Memory B cell (primary cell): Measurements from ENCODE around the gene SEZ6L.

Source experiments
- ATAC-seq: fragments of 150-1000 bp; cut with Tn5 transposase; 2 replicates; pipeline ENCODE4 v1.10.0; 2021; ENCODE audit warnings: low read depth, mild to moderate bottlenecking, moderate library complexity
- DNase-seq, 2 donors: peaks; one replicate each; pipeline ENCODE4 v3.0.0; 2022; ENCODE audit warnings: low spot score in 2 of 2
- H3K27ac Mint-ChIP-seq: one replicate; pipeline ENCODE4 v1.8.0; 2022; ENCODE audit warnings: mild to moderate bottlenecking, moderate library complexity, mixed read lengths
- H3K27me3 Mint-ChIP-seq: one replicate; pipeline ENCODE4 v1.8.0; 2022; ENCODE audit warnings: mixed read lengths
- H3K36me3 Mint-ChIP-seq: one replicate; pipeline ENCODE4 v1.8.0; 2022; ENCODE audit warnings: mild to moderate bottlenecking, mixed read lengths
- H3K4me1 Mint-ChIP-seq: one replicate; pipeline ENCODE4 v1.8.0; 2022; ENCODE audit warnings: mixed read lengths
- H3K4me3 Mint-ChIP-seq: one replicate; pipeline ENCODE4 v1.8.0; 2022; ENCODE audit warnings: mild to moderate bottlenecking, moderate library complexity, mixed read lengths
- H3K9me3 Mint-ChIP-seq: one replicate; pipeline ENCODE4 v1.8.0; 2022; ENCODE audit warnings: mixed read lengths

Gene SEZ6L

GRCh38 chr22:26308467-26308866 lies 139.2 kb downstream of the SEZ6L start:
- Mint-ChIP-seq H3K4me1 (no peaks in the 10 kb centered on the region), H3K36me3 (no peaks in the 10 kb centered on the region), H3K9me3 (peaks cover 2% of the 10 kb centered on the region), H3K27me3 (peaks cover 17% of the 10 kb centered on the region), H3K4me3 (no peak overlapping the region), H3K27ac (no peak overlapping the region)
- ATAC-seq (no peak), DNase-seq (no peak)

GRCh38 chr22:26310616-26311015 lies 141.4 kb downstream of the SEZ6L start:
- peaks cover 23% of the 10 kb centered on the region for H3K27me3 Mint-ChIP-seq
- ATAC-seq = no peak
- no peak overlapping the region for H3K27ac Mint-ChIP-seq
- H3K9me3 Mint-ChIP-seq = peaks cover 4% of the 10 kb centered on the region
- no peak for DNase-seq
- H3K36me3 Mint-ChIP-seq = no peaks in the 10 kb centered on the region
- H3K4me3 Mint-ChIP-seq = no peak overlapping the region
- no peaks in the 10 kb centered on the region for H3K4me1 Mint-ChIP-seq

DNA sequence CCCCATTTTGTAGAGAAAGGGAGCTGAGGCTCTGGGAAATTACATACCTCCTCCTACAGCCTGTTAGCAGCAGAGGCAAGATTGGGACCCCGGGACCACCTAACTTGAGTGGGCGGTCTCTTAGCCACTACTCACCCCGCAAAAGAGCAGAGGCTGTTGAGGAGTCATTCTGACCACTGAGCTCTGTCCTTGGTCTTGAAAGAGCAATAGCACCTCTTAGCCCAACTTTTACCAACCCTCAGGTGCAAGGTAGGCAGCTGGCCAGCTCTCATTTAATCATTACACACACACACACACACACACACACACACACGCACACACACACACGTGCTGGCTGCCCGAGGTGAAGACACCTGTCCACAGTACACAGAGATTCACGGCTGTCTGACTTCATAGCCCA lies 144.0 kb downstream of the SEZ6L start:
- H3K27me3 Mint-ChIP-seq = peaks cover 22% of the 10 kb centered on the region
- H3K36me3 Mint-ChIP-seq = no peaks in the 10 kb centered on the region
- no peaks in the 10 kb centered on the region for H3K4me1 Mint-ChIP-seq
- ATAC-seq = no peak
- no peak for DNase-seq
- H3K9me3 Mint-ChIP-seq = peaks cover 2% of the 10 kb centered on the region
- no peak overlapping the region for H3K4me3 Mint-ChIP-seq
- no peak overlapping the region for H3K27ac Mint-ChIP-seq

GRCh38 chr22:26314171-26314570 lies 144.9 kb downstream of the SEZ6L start:
- H3K4me1 Mint-ChIP-seq = no peaks in the 10 kb centered on the region
- H3K4me3 Mint-ChIP-seq = no peak overlapping the region
- peaks cover 2% of the 10 kb centered on the region for H3K9me3 Mint-ChIP-seq
- ATAC-seq (no peak), DNase-seq (no peak)
- H3K27ac Mint-ChIP-seq = no peak overlapping the region
- H3K36me3 Mint-ChIP-seq = no peaks in the 10 kb centered on the region
- H3K27me3 Mint-ChIP-seq = peaks cover 22% of the 10 kb centered on the region

- no peak overlapping the region for H3K27ac Mint-ChIP-seq
- no peak overlapping the region for H3K4me3 Mint-ChIP-seq
- H3K4me1 Mint-ChIP-seq = no peaks in the 10 kb centered on the region
- H3K36me3 Mint-ChIP-seq = no peaks in the 10 kb centered on the region
- DNase-seq = no peak
- H3K27me3 Mint-ChIP-seq = peaks cover 23% of the 10 kb centered on the region
- no peak for ATAC-seq
- H3K9me3 Mint-ChIP-seq = peaks cover 2% of the 10 kb centered on the region
Observed at GRCh38 chr22:26314656-26315055, 145.4 kb downstream of the SEZ6L start.

- Mint-ChIP-seq H3K27ac (no peak overlapping the region), H3K9me3 (peaks cover 2% of the 10 kb centered on the region), H3K27me3 (peaks cover 19% of the 10 kb centered on the region), H3K4me1 (no peaks in the 10 kb centered on the region), H3K4me3 (no peak overlapping the region), H3K36me3 (no peaks in the 10 kb centered on the region)
- ATAC-seq (no peak), DNase-seq (no peak)
Observed at GRCh38 chr22:26316732-26317285, 147.5 kb downstream of the SEZ6L start.

DNA sequence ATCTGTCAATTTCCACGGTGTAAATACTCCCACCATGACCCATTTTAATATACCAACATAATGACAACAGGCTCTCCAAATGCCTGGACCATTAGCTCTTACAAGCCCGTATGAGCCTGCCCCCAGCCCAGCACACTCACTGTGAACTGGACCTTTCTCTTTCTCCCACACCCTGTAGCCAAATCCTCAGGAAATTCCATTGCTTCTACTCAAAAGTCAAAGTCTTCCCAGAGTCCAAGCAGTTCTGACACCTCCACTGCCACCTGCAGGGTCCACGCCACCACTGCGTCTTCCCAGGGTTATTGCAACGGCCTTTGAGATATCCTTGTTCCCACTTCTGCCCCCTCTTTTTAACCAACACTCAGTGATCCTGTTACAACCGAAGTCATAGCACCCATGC lies 149.7 kb downstream of the SEZ6L start:
- Mint-ChIP-seq H3K36me3 (no peaks in the 10 kb centered on the region), H3K27me3 (peaks cover 20% of the 10 kb centered on the region), H3K9me3 (no peaks in the 10 kb centered on the region), H3K4me1 (no peaks in the 10 kb centered on the region), H3K4me3 (no peak overlapping the region), H3K27ac (no peak overlapping the region)
- ATAC-seq (no peak), DNase-seq (no peak)

- DNase-seq = no peak
- H3K4me1 Mint-ChIP-seq = no peaks in the 10 kb centered on the region
- no peak overlapping the region for H3K27ac Mint-ChIP-seq
- no peaks in the 10 kb centered on the region for H3K36me3 Mint-ChIP-seq
- no peak for ATAC-seq
- no peaks in the 10 kb centered on the region for H3K9me3 Mint-ChIP-seq
- H3K27me3 Mint-ChIP-seq = peaks cover 26% of the 10 kb centered on the region
- no peak overlapping the region for H3K4me3 Mint-ChIP-seq
Observed at GRCh38 chr22:26320447-26320846, 151.2 kb downstream of the SEZ6L start.

DNA sequence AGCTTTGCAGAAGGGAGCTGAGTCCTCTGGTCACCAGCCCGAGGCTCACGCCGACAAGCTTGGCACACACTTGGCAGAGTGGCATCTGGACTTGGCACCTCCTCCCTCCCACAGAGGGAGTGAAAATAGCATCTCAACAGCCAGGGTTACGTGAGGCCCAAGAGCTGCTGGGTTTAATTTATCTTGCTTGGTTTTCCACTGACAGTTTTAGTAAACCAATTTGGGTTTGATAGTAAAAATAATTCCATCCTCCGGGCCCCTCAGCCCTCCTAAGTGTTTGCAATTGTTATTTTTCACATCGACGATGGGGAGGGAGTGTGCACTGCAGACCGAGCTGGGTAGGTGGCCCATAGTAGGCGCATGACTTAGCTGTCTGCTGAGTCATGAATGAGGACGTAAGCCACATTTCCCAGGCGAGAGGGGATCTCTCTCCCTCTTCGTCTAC lies 152.2 kb downstream of the SEZ6L start:
- DNase-seq (no peak), ATAC-seq (no peak)
- no peaks in the 10 kb centered on the region for H3K9me3 Mint-ChIP-seq

DNA sequence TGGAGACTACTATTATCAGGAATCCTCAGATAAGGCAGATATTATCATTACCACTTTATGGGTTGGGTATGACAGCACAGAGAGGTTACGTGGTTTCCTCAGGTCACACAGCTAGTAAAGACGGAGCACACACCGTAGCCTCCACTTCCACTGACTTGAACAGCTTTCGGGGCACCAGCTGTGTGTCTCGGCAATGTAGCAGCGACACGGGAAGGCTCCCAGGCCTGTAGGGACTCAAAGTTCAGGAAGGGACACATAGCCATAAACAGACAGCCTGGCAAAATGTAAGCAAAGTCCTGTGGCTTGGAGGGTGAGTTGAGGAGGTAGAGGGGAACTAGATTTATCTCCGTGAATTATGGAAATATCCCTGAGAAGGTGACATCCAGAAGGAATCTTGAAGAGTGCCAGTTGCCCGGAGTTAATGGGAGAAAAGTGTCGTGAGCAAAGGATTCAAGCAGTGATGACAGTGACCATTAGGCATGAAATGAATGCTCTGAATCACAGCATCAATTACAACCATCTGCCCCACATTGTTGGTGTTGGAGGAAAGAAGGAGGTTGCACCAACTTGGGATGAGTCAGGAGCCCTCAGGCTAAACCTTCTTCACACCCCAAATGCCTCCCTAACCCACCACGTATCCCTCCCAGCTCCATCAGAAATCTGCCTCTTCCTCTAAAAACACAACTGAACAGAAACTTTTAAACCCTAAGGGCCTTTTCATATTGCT lies 153.1 kb downstream of the SEZ6L start:
- Mint-ChIP-seq H3K27ac (no peak overlapping the region), H3K27me3 (peaks cover 25% of the 10 kb centered on the region), H3K4me1 (peaks cover 3% of the 10 kb centered on the region), H3K36me3 (no peaks in the 10 kb centered on the region), H3K4me3 (no peak overlapping the region), H3K9me3 (no peaks in the 10 kb centered on the region)
- ATAC-seq (no peak), DNase-seq (no peak)

More for the DNA sequence above, 152.2 kb downstream of the SEZ6L start:
- no peaks in the 10 kb centered on the region for H3K36me3 Mint-ChIP-seq
- H3K4me3 Mint-ChIP-seq = no peak overlapping the region
- peaks cover 22% of the 10 kb centered on the region for H3K27me3 Mint-ChIP-seq
- H3K27ac Mint-ChIP-seq = no peak overlapping the region
- no peaks in the 10 kb centered on the region for H3K4me1 Mint-ChIP-seq

DNA sequence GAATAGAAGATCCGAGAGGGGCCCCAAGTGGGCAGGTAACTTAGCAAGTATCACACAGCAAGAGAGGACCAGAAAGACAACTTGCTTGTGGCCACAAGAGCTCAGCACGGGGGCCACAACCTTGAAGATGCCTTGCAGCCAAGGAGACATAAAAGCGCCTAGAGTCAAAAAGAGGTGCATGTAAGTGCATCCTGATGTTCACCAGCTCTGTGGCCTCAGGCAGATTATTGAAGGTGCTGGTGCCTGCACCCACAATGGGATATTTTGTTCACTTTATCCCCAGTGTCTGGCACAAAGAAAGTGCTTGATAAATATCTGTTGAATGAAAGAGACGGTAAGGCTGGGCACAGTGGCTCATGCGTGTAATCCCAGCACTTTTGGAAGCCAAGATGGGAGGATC lies 153.8 kb downstream of the SEZ6L start:
- DNase-seq = no peak
- no peaks in the 10 kb centered on the region for H3K36me3 Mint-ChIP-seq
- H3K4me1 Mint-ChIP-seq = peaks cover 3% of the 10 kb centered on the region
- H3K27ac Mint-ChIP-seq = no peak overlapping the region
- H3K4me3 Mint-ChIP-seq = no peak overlapping the region
- H3K9me3 Mint-ChIP-seq = no peaks in the 10 kb centered on the region
- ATAC-seq = no peak
- H3K27me3 Mint-ChIP-seq = peaks cover 28% of the 10 kb centered on the region

- no peaks in the 10 kb centered on the region for H3K9me3 Mint-ChIP-seq
Observed at GRCh38 chr22:26324150-26324549, 154.9 kb downstream of the SEZ6L start.

GRCh38 chr22:26325641-26326040 lies 156.4 kb downstream of the SEZ6L start:
- Mint-ChIP-seq H3K36me3 (no peaks in the 10 kb centered on the region), H3K27me3 (peaks cover 25% of the 10 kb centered on the region), H3K4me3 (no peak overlapping the region), H3K4me1 (peaks cover 3% of the 10 kb centered on the region), H3K9me3 (no peaks in the 10 kb centered on the region), H3K27ac (no peak overlapping the region)
- ATAC-seq (no peak), DNase-seq (no peak)

More at GRCh38 chr22:26324150-26324549, 154.9 kb downstream of the SEZ6L start:
- Mint-ChIP-seq H3K27me3 (peaks cover 29% of the 10 kb centered on the region), H3K4me3 (no peak overlapping the region), H3K27ac (no peak overlapping the region), H3K36me3 (no peaks in the 10 kb centered on the region), H3K4me1 (peaks cover 3% of the 10 kb centered on the region)
- ATAC-seq (no peak), DNase-seq (no peak)

- DNase-seq (no peak), ATAC-seq (no peak)
- H3K9me3 Mint-ChIP-seq = no peaks in the 10 kb centered on the region
- H3K27ac Mint-ChIP-seq = no peak overlapping the region
- H3K4me1 Mint-ChIP-seq = peaks cover 3% of the 10 kb centered on the region
- H3K36me3 Mint-ChIP-seq = no peaks in the 10 kb centered on the region
- H3K27me3 Mint-ChIP-seq = peaks cover 25% of the 10 kb centered on the region
- no peak overlapping the region for H3K4me3 Mint-ChIP-seq
Observed at GRCh38 chr22:26326803-26327202, 157.5 kb downstream of the SEZ6L start.

DNA sequence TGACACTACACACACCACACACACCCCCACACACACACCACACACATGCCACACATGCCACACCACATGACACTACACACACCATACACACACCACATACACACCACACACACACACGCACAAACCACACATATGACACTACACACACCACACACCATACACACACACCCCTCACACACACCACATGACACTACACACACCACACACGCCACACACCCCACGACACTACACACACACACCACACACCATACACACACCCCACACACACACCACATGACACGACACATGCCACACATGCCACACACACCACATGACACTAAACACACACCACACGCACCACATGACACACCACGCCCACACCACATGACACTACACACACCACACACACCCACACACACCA lies 158.0 kb downstream of the SEZ6L start:
- ATAC-seq = no peak
- Mint-ChIP-seq H3K27ac (no peak overlapping the region), H3K36me3 (no peaks in the 10 kb centered on the region), H3K9me3 (no peaks in the 10 kb centered on the region), H3K4me3 (no peak overlapping the region), H3K4me1 (peaks cover 3% of the 10 kb centered on the region), H3K27me3 (peaks cover 22% of the 10 kb centered on the region)
- DNase-seq = no peak
